Caco-2 (cell line): ENCODE measurements around the gene TPX2. TPM values are rescaled to one million over a fixed set of nuclear protein-coding genes. Genes with fewer than 3 reads are reported as not detected.
A peak's percentile ranks its signal among the peaks of the same experiment; 100 is the strongest.
"Not testable (repeated sequence)": the region's sequence is repeated elsewhere in the genome, so short reads cannot be mapped to it uniquely, and the experiment has no call there.

Source experiments
- BruUV-seq: library from RNA; stranded (reverse); fragments of 400-500 nt; replicated peaks from 2 replicates; lab custom pipeline; 2021; lab: Mats Ljungman, UMichigan
- CTCF ChIA-PET: fragments of 300-600 bp; sonication (Branson Sonifier 250); formaldehyde crosslinking; loops from one replicate; lab custom pipeline; 2022; ENCODE audit warnings: antibody characterized with exemption; lab: Charles Lee
- POLR2A ChIA-PET: fragments of 300-600 bp; sonication (Branson Sonifier 250); formaldehyde crosslinking; loops from one replicate; lab custom pipeline; 2022; ENCODE audit warnings: antibody characterized with exemption; lab: Charles Lee
- DNase-seq, 2 experiments: peaks; one replicate each; pipeline versions ENCODE4 v3.0.0 to v3.0.0-alpha.2; 2020 to 2022
- H3K27me3 ChIP-seq: replicated peaks from 2 replicates; pipeline ENCODE4 v1.6.0; 2011; ENCODE audit warnings: low read length; ENCODE audit not compliant: control insufficient read depth, insufficient read depth
- H3K36me3 ChIP-seq: 2 replicates; pipeline ENCODE4 v1.5.1; 2011; ENCODE audit warnings: low read length; ENCODE audit not compliant: control insufficient read depth, insufficient read depth
- H3K4me1 ChIP-seq: fragments of 250-450 bp; sonication (Bioruptor Pico); 2 replicates; pipeline ENCODE4 v1.5.1; 2020; ENCODE audit warnings: mild to moderate bottlenecking
- H3K4me3 ChIP-seq: 2 replicates; pipeline ENCODE4 v1.5.1; 2011; ENCODE audit warnings: low read depth, mild to moderate bottlenecking, control low read depth, low read length
- H3K9me3 ChIP-seq: fragments of 250-450 bp; sonication (Bioruptor Pico); 2 replicates; pipeline ENCODE4 v1.5.1; 2020; ENCODE audit warnings: mild to moderate bottlenecking, moderate library complexity
- H3K27ac Mint-ChIP-seq: one replicate; pipeline ENCODE4 v1.8.0; 2022; ENCODE audit warnings: mixed read lengths; ENCODE audit not compliant: unreplicated experiment
- H3K27me3 Mint-ChIP-seq: one replicate; pipeline ENCODE4 v1.8.0; 2022; ENCODE audit warnings: mixed read lengths; ENCODE audit not compliant: insufficient read depth, unreplicated experiment
- H3K36me3 Mint-ChIP-seq: one replicate; pipeline ENCODE4 v1.8.0; 2022; ENCODE audit warnings: mild to moderate bottlenecking, mixed read lengths; ENCODE audit not compliant: insufficient read depth, unreplicated experiment
- H3K4me1 Mint-ChIP-seq: one replicate; pipeline ENCODE4 v1.8.0; 2022; ENCODE audit warnings: low read depth, mixed read lengths; ENCODE audit not compliant: unreplicated experiment
- H3K4me3 Mint-ChIP-seq: one replicate; pipeline ENCODE4 v1.8.0; 2022; ENCODE audit warnings: mild to moderate bottlenecking, moderate library complexity, mixed read lengths; ENCODE audit not compliant: unreplicated experiment
- H3K9me3 Mint-ChIP-seq: one replicate; pipeline ENCODE4 v1.8.0; 2022; ENCODE audit warnings: mixed read lengths; ENCODE audit not compliant: unreplicated experiment
- CTCF ChIP-seq, 2 experiments: fragments of 200-600 bp in 1 of 2; IDR thresholded peaks; 1 replicate in 1 of 2; 2 replicates in 1 of 2; pipeline versions ENCODE4 v1.5.1 to v1.8.0; 2011 to 2022; ENCODE audit warnings: antibody characterized with exemption in 1 of 2, control low read depth in 1 of 2, inconsistent platforms in 1 of 2, low read depth in 1 of 2, low read length in 1 of 2, mild to moderate bottlenecking in 1 of 2, moderate library complexity in 1 of 2; ENCODE audit not compliant: insufficient read depth in 1 of 2, severe bottlenecking in 1 of 2, unreplicated experiment in 1 of 2
- intact Hi-C: fragments of 100-400 bp; cut with micrococcal nuclease; formaldehyde crosslinking; loops from one replicate; pipeline ENCODE4 v1.10.0; 2022; ENCODE audit not compliant: unreplicated experiment
- total RNA-seq: library from RNA; stranded (reverse); gene quantifications from 2 replicates; pipeline ENCODE4 v1.2.3, GENCODE V29; 2022

TPX2 gene
- total RNA-seq, 1 experiment from 2014 or later, result 237 TPM

GRCh38 chr20:31811198-31811597, 72.1 kb downstream of the TPX2 start:
- no peak overlapping the region for H3K4me3 ChIP-seq
- TF ChIP-seq CTCF (IDR thresholded peaks at IDR 0.05; ENCODE audit: insufficient read depth in 1 of 2, low read depth in 1 of 2, low read length in 1 of 2, severe bottlenecking in 1 of 2, unreplicated experiment in 1 of 2), result no peak
- no peaks in the 10 kb centered on the region for H3K27me3 ChIP-seq
- H3K36me3 ChIP-seq, result peaks cover 1% of the 10 kb centered on the region; the same call in 1 of the 2 replicates
- no peak overlapping the region for H3K4me3 Mint-ChIP-seq
- peak overlapping the region; percentile 12 for H3K27ac Mint-ChIP-seq
- POLR2A ChIA-PET, result no interaction called here
- H3K9me3 Mint-ChIP-seq, result no peaks in the 10 kb centered on the region
- no peaks in the 10 kb centered on the region for H3K27me3 Mint-ChIP-seq
- peaks cover 43% of the 10 kb centered on the region for H3K36me3 Mint-ChIP-seq
- CTCF ChIA-PET, result interaction anchor here (1.3 kb wide), 1 partner anchor 11 kb away, joined by 3 read pairs; no protein-coding TSS in a partner anchor
- BruUV-seq, result no TSS peak
- intact Hi-C loops, result no loop called here
- no peaks in the 10 kb centered on the region for H3K9me3 ChIP-seq
- H3K4me1 ChIP-seq, result no peaks in the 10 kb centered on the region
- H3K4me1 Mint-ChIP-seq, result no peaks in the 10 kb centered on the region
- no peak for DNase-seq

- no peaks in the 10 kb centered on the region for H3K36me3 ChIP-seq
- Mint-ChIP-seq H3K27me3 (no peaks in the 10 kb centered on the region), H3K27ac (no peak overlapping the region), H3K36me3 (peaks cover 34% of the 10 kb centered on the region), H3K9me3 (no peaks in the 10 kb centered on the region), H3K4me3 (no peak overlapping the region), H3K4me1 (no peaks in the 10 kb centered on the region)
- no peak for DNase-seq
- intact Hi-C loops, result no loop called here
- TF ChIP-seq CTCF (IDR thresholded peaks at IDR 0.05; ENCODE audit: insufficient read depth in 1 of 2, low read depth in 1 of 2, low read length in 1 of 2, severe bottlenecking in 1 of 2, unreplicated experiment in 1 of 2), result no peak
- H3K4me3 ChIP-seq, result no peak overlapping the region
- ChIA-PET CTCF (no interaction called here), POLR2A (no interaction called here)
- BruUV-seq, result no TSS peak
- H3K9me3 ChIP-seq, result no peaks in the 10 kb centered on the region
- H3K27me3 ChIP-seq, result no peaks in the 10 kb centered on the region
- no peaks in the 10 kb centered on the region for H3K4me1 ChIP-seq
These were observed 73.0 kb downstream of the TPX2 start for GRCh38 chr20:31811796-31812728.

GRCh38 chr20:31813611-31814010, 74.5 kb downstream of the TPX2 start:
- Mint-ChIP-seq H3K4me3 (no peak overlapping the region), H3K36me3 (peaks cover 30% of the 10 kb centered on the region), H3K27me3 (no peaks in the 10 kb centered on the region), H3K4me1 (no peaks in the 10 kb centered on the region), H3K27ac (no peak overlapping the region), H3K9me3 (no peaks in the 10 kb centered on the region)
- no peak for TF ChIP-seq CTCF (IDR thresholded peaks at IDR 0.05; ENCODE audit: insufficient read depth in 1 of 2, low read depth in 1 of 2, low read length in 1 of 2, severe bottlenecking in 1 of 2, unreplicated experiment in 1 of 2)
- Histone ChIP-seq H3K4me3 (no peak overlapping the region), H3K27me3 (no peaks in the 10 kb centered on the region), H3K4me1 (no peaks in the 10 kb centered on the region), H3K36me3 (no peaks in the 10 kb centered on the region), H3K9me3 (no peaks in the 10 kb centered on the region)
- BruUV-seq, result no TSS peak
- ChIA-PET POLR2A (no interaction called here), CTCF (interaction anchor here (0.8 to 1.4 kb wide), 3 partner anchors 10 to 277 kb away, joined by 4 to 5 read pairs (median 5); no protein-coding TSS in a partner anchor)
- no peak for DNase-seq
- intact Hi-C loops, result no loop called here

- H3K27me3 ChIP-seq, H3K27me3 Mint-ChIP-seq, H3K27ac Mint-ChIP-seq, H3K9me3 Mint-ChIP-seq, H3K4me1 ChIP-seq, H3K4me3 ChIP-seq, H3K4me1 Mint-ChIP-seq, H3K4me3 Mint-ChIP-seq, intact Hi-C loops, BruUV-seq, POLR2A ChIA-PET, H3K9me3 ChIP-seq, H3K36me3 ChIP-seq, DNase-seq: not testable (repeated sequence)
- peaks cover 25% of the 10 kb centered on the region for H3K36me3 Mint-ChIP-seq
- CTCF ChIA-PET, result interaction anchor here (0.8 to 1.4 kb wide), 3 partner anchors 9 to 277 kb away, joined by 4 to 5 read pairs (median 5); no protein-coding TSS in a partner anchor
These were observed 75.1 kb downstream of the TPX2 start for GRCh38 chr20:31814142-31814541.
